IMR-90 (cell line): ENCODE results near the gene WLS. TPM values are rescaled to one million over a fixed set of nuclear protein-coding genes. Genes with fewer than 3 reads are reported as not detected.

ENCODE experiments used
- ATAC-seq: fragments of 200-7000 bp; cut with Tn5 transposase; 2 replicates; pipeline ENCODE4 v1.9.1; 2020; ENCODE audit warnings: low read depth, mild to moderate bottlenecking, moderate library complexity
- BruUV-seq: library from RNA; stranded (reverse); fragments of 400-500 nt; replicated peaks from 2 replicates; lab custom pipeline; 2021; lab: Mats Ljungman, UMichigan
- CTCF ChIA-PET: fragments of 300-600 bp; formaldehyde crosslinking; extraction: SDS; loops from one replicate; lab custom pipeline; 2021; ENCODE audit warnings: antibody characterized with exemption; lab: Yijun Ruan, JAX
- POLR2A ChIA-PET: fragments of 300-600 bp; sonication (Branson Sonifier 250); formaldehyde crosslinking; loops from one replicate; lab custom pipeline; 2022; ENCODE audit warnings: antibody characterized with exemption; ENCODE audit not compliant: unreplicated experiment; lab: Charles Lee
- DNase-seq: peaks from one replicate; pipeline ENCODE4 v3.0.0; 2013
- H2AFZ ChIP-seq: replicated peaks from 2 replicates; pipeline ENCODE3; 2013; ENCODE audit warnings: low read length, mild to moderate bottlenecking; ENCODE audit not compliant: poor library complexity
- H2AK5ac ChIP-seq: 2 replicates; pipeline ENCODE4 v1.6.1; 2013; ENCODE audit warnings: low read depth, low read length, inconsistent platforms
- H2AK9ac ChIP-seq: replicated peaks from 2 replicates; pipeline ENCODE3; 2013; ENCODE audit warnings: mild to moderate bottlenecking, low read depth, low read length, moderate library complexity; ENCODE audit not compliant: poor library complexity
- H2BK120ac ChIP-seq: 2 replicates; pipeline ENCODE4 v1.6.1; 2013; ENCODE audit warnings: low read depth, low read length, inconsistent platforms
- H2BK15ac ChIP-seq: 3 replicates; pipeline ENCODE4 v1.6.1; 2013; ENCODE audit warnings: low read depth, low read length, inconsistent platforms
- H2BK20ac ChIP-seq: 2 replicates; pipeline ENCODE4 v1.6.1; 2013; ENCODE audit warnings: low read depth, mild to moderate bottlenecking, inconsistent platforms, low read length, moderate library complexity
- H2BK5ac ChIP-seq: 2 replicates; pipeline ENCODE4 v1.6.1; 2013; ENCODE audit warnings: mild to moderate bottlenecking, low read depth, low read length, inconsistent platforms; ENCODE audit not compliant: poor library complexity, severe bottlenecking
- H3K14ac ChIP-seq: replicated peaks from 2 replicates; pipeline ENCODE4 v1.6.1; 2013; ENCODE audit warnings: low read depth, low read length, inconsistent platforms
- H3K18ac ChIP-seq: 2 replicates; pipeline ENCODE4 v1.6.1; 2013; ENCODE audit warnings: low read depth, low read length, control low read depth
- H3K23ac ChIP-seq: 2 replicates; pipeline ENCODE4 v1.6.1; 2013; ENCODE audit warnings: low read depth, low read length, inconsistent platforms
- H3K27ac ChIP-seq: 2 replicates; pipeline ENCODE4 v1.5.1; 2013; ENCODE audit warnings: mild to moderate bottlenecking, control low read depth, low read length; ENCODE audit not compliant: insufficient read depth
- H3K27me3 ChIP-seq: 2 replicates; pipeline ENCODE4 v1.6.1; 2013; ENCODE audit warnings: low read length; ENCODE audit not compliant: control insufficient read depth, insufficient read depth
- H3K36me3 ChIP-seq: 2 replicates; pipeline ENCODE4 v1.6.1; 2013; ENCODE audit warnings: low read length, mixed read lengths; ENCODE audit not compliant: control insufficient read depth, insufficient read depth
- H3K4ac ChIP-seq: 2 replicates; pipeline ENCODE4 v1.6.1; 2013; ENCODE audit warnings: low read depth, low read length, inconsistent platforms
- H3K4me1 ChIP-seq: 2 replicates; pipeline ENCODE4 v1.6.1; 2013; ENCODE audit warnings: low read length, mixed read lengths; ENCODE audit not compliant: control insufficient read depth, insufficient read depth
- H3K4me2 ChIP-seq: 2 replicates; pipeline ENCODE4 v1.6.1; 2013; ENCODE audit warnings: low read depth, mild to moderate bottlenecking, control low read depth, low read length, moderate library complexity
- H3K4me3 ChIP-seq: 2 replicates; pipeline ENCODE4 v1.5.1; 2013; ENCODE audit warnings: low read depth, mild to moderate bottlenecking, control low read depth, low read length, moderate library complexity; ENCODE audit not compliant: insufficient read depth
- H3K56ac ChIP-seq: 2 replicates; pipeline ENCODE4 v1.6.1; 2013; ENCODE audit warnings: low read length, inconsistent platforms; ENCODE audit not compliant: insufficient read depth; ENCODE audit errors: extremely low read depth
- H3K79me1 ChIP-seq, 2 experiments: 2 replicates each; pipeline ENCODE4 v1.6.1; 2013; ENCODE audit warnings: low read length in 2 of 2, inconsistent platforms in 1 of 2, low read depth in 1 of 2
- H3K9ac ChIP-seq: 2 replicates; pipeline ENCODE4 v1.6.1; 2013; ENCODE audit warnings: low read depth, low read length, control low read depth
- H3K9me1 ChIP-seq: 2 replicates; pipeline ENCODE4 v1.6.1; 2013; ENCODE audit warnings: low read length, inconsistent platforms; ENCODE audit not compliant: insufficient read depth
- H3K9me3 ChIP-seq: 2 replicates; pipeline ENCODE4 v1.6.1; 2013; ENCODE audit warnings: low read length; ENCODE audit not compliant: control insufficient read depth, insufficient read depth
- H4K20me1 ChIP-seq: 2 replicates; pipeline ENCODE4 v1.6.1; 2013; ENCODE audit warnings: low read length, inconsistent platforms; ENCODE audit not compliant: insufficient read depth
- H4K5ac ChIP-seq: 2 replicates; pipeline ENCODE4 v1.6.1; 2013; ENCODE audit warnings: mild to moderate bottlenecking, low read depth, low read length, control low read depth
- H4K8ac ChIP-seq, 2 experiments: 2 replicates each; pipeline ENCODE4 v1.6.1; 2013; ENCODE audit warnings: low read depth in 2 of 2, low read length in 2 of 2, control low read depth in 1 of 2, inconsistent platforms in 1 of 2
- H4K91ac ChIP-seq: 2 replicates; pipeline ENCODE4 v1.6.1; 2013; ENCODE audit warnings: low read depth, low read length, inconsistent platforms; ENCODE audit not compliant: insufficient read depth
- BHLHE40 ChIP-seq: fragments of 150-350 bp; IDR thresholded peaks from 2 replicates; pipeline ENCODE4 v1.6.1; 2016; ENCODE audit warnings: mild to moderate bottlenecking, low read depth, low read length
- CEBPB ChIP-seq: IDR thresholded peaks from 2 replicates; pipeline ENCODE4 v1.6.1; 2012; ENCODE audit warnings: low read depth, low read length, improper control_type of control experiment
- CHD1 ChIP-seq: IDR thresholded peaks from 2 replicates; pipeline ENCODE4 v1.6.1; 2012; ENCODE audit warnings: low read depth, low read length, improper control_type of control experiment
- CTCF ChIP-seq: conservative IDR thresholded peaks from 2 replicates; pipeline ENCODE4 v1.5.1; 2012; ENCODE audit warnings: mild to moderate bottlenecking, low read depth, low read length, improper control_type of control experiment
- ELK1 ChIP-seq: fragments of 150-350 bp; IDR thresholded peaks from 2 replicates; pipeline ENCODE4 v1.6.1; 2016; ENCODE audit warnings: low read depth, mild to moderate bottlenecking, low read length, moderate library complexity, borderline replicate concordance
- FOS ChIP-seq: fragments of 150-350 bp; IDR thresholded peaks from 2 replicates; pipeline ENCODE4 v1.6.1; 2016; ENCODE audit warnings: low read depth, low read length
- MAFK ChIP-seq: IDR thresholded peaks from 2 replicates; pipeline ENCODE4 v1.6.1; 2012; ENCODE audit warnings: low read depth, low read length, improper control_type of control experiment
- MAZ ChIP-seq: IDR thresholded peaks from 2 replicates; pipeline ENCODE4 v1.6.1; 2012; ENCODE audit warnings: low read depth, mild to moderate bottlenecking, low read length, improper control_type of control experiment, moderate library complexity, borderline replicate concordance
- MXI1 ChIP-seq: IDR thresholded peaks from 2 replicates; pipeline ENCODE4 v1.6.1; 2012; ENCODE audit warnings: low read depth, mild to moderate bottlenecking, low read length, moderate library complexity, borderline replicate concordance
- NFE2L2 ChIP-seq: fragments of 150-350 bp; IDR thresholded peaks from 2 replicates; pipeline ENCODE4 v1.6.1; 2016; ENCODE audit warnings: low read depth, mild to moderate bottlenecking, low read length
- POLR2A ChIP-seq: IDR thresholded peaks from 2 replicates; pipeline ENCODE4 v1.6.1; 2012; ENCODE audit warnings: mild to moderate bottlenecking, low read depth, low read length
- RAD21 ChIP-seq: IDR thresholded peaks from 2 replicates; pipeline ENCODE4 v1.6.1; 2012; ENCODE audit warnings: low read length, improper control_type of control experiment
- RCOR1 ChIP-seq: IDR thresholded peaks from 2 replicates; pipeline ENCODE4 v1.6.1; 2012; ENCODE audit warnings: mild to moderate bottlenecking, low read length, improper control_type of control experiment; ENCODE audit not compliant: insufficient replicate concordance
- RFX5 ChIP-seq: IDR thresholded peaks from 2 replicates; pipeline ENCODE4 v1.8.0; 2012; ENCODE audit warnings: low read depth, mild to moderate bottlenecking, low read length, moderate library complexity
- SMC3 ChIP-seq: fragments of 150-350 bp; IDR thresholded peaks from 2 replicates; pipeline ENCODE4 v1.6.1; 2016; ENCODE audit warnings: low read depth, mild to moderate bottlenecking, antibody characterized with exemption, low read length, moderate library complexity
- USF2 ChIP-seq: fragments of 150-350 bp; IDR thresholded peaks from 2 replicates; pipeline ENCODE4 v1.6.1; 2017; ENCODE audit warnings: mild to moderate bottlenecking, antibody characterized with exemption, low read length, low read depth
- WGBS, 2 experiments: methylation state at CpG; one replicate each; pipeline versions ENCODE4 v1.1.5 to v1.1.7; 2013; ENCODE audit warnings: missing lambda C conversion rate in 2 of 2; ENCODE audit not compliant: insufficient read length in 1 of 2; ENCODE audit errors: extremely low coverage in 2 of 2; 5-methylcytosine and 5-hydroxymethylcytosine counted together
- dilution Hi-C: fragments of 300-500 bp; cut with HindIII; formaldehyde crosslinking; loops from one replicate; pipeline ENCODE4 v1.14.3; 2018; ENCODE audit warnings: low sequenced_read_pairs; ENCODE audit not compliant: unreplicated experiment
- in situ Hi-C: fragments of 300-500 bp; cut with MboI; formaldehyde crosslinking; loops from 3 replicates; pipeline ENCODE4 v1.14.3; 2019; ENCODE audit warnings: low sequenced_read_pairs, inconsistent platforms, mixed read lengths
- intact Hi-C: fragments of 100-400 bp; cut with micrococcal nuclease; formaldehyde crosslinking; loops from 2 replicates; pipeline ENCODE4 v1.10.0; 2022
- polyA plus RNA-seq, 3 experiments: library from polyadenylated mRNA; depleted of rRNA; stranded (reverse); fragments of >200 nt; gene quantifications; 2 replicates each; pipeline ENCODE4 v1.2.3, GENCODE V29; 2012; ENCODE audit warnings: low replicate concordance in 1 of 3
- total RNA-seq: library from RNA; depleted of rRNA; stranded (reverse); fragments of >200 nt; gene quantifications from 2 replicates; pipeline ENCODE4 v1.2.3, GENCODE V29; 2012

Gene WLS
- total and polyA plus RNA-seq, 2 of the 4 experiments (the other 2 are of a cell fraction) = 152 to 157 TPM

GRCh38 chr1:68234094-68234493 lies 1.8 kb upstream of the WLS start:
- Histone ChIP-seq H3K18ac (no peak overlapping the region), H2AK5ac (no peak overlapping the region), H4K20me1 (peaks cover 23% of the 10 kb centered on the region), H3K23ac (no peak overlapping the region), H4K91ac (no peak overlapping the region), H4K5ac (no peak overlapping the region), H3K4me1 (peaks cover 4% of the 10 kb centered on the region), H2BK5ac (no peak overlapping the region), H3K4me2 (no peak overlapping the region), H3K9ac (no peak overlapping the region), H2BK15ac (no peak overlapping the region), H3K4me3 (no peak overlapping the region), H4K8ac (no peak overlapping the region), H2AFZ (no peak overlapping the region), H3K4ac (no peak overlapping the region), H3K9me1 (no peaks in the 10 kb centered on the region), H3K9me3 (no peaks in the 10 kb centered on the region), H2BK20ac (no peak overlapping the region), H3K79me1 (peaks cover 0 to 25% of the 10 kb centered on the region in 2 experiments; a peak in 2 of 4 replicates), H3K27ac (no peak overlapping the region), H2AK9ac (no peak overlapping the region), H3K14ac (no peak overlapping the region), H2BK120ac (no peak overlapping the region), H3K36me3 (no peaks in the 10 kb centered on the region), H3K56ac (no peak overlapping the region), H3K27me3 (peaks cover 3% of the 10 kb centered on the region)
- WGBS, 2 experiments = no CpG with 5 or more reads among the region's 2 CpGs
- dilution Hi-C loops (no loop called here), intact Hi-C loops (loop anchor here (5.0 to 10.0 kb wide), 2 partner anchors 211 to 1503 kb away; partner anchors contain the start of gene RPE65), in situ Hi-C loops (no loop called here)
- no TSS peak for BruUV-seq
- ChIA-PET CTCF (no interaction called here), POLR2A (no interaction called here)
- TF ChIP-seq CEBPB (no peak), SMC3 (no peak), BHLHE40 (no peak), MAZ (no peak), CHD1 (no peak), RCOR1 (no peak), POLR2A (no peak), CTCF (no peak), USF2 (no peak), MXI1 (no peak), NFE2L2 (no peak), RFX5 (no peak), ELK1 (no peak), FOS (no peak), RAD21 (no peak), MAFK (no peak)
- no peak for ATAC-seq
- no peak for DNase-seq
